NCI-H1092 (cell line): ENCODE measurements around the gene HPS5.

Experiments
- DNase-seq: peaks from one replicate; lab custom pipeline; 2025; lab: John Stamatoyannopoulos, UW

Gene HPS5

GRCh38 chr11:18317551-18317950 is 4.4 kb downstream of the HPS5 start:
- no peak for DNase-seq

- DNase-seq = no peak
Measured at GRCh38 chr11:18315893-18316292, 6.0 kb downstream of the HPS5 start.

GRCh38 chr11:18314784-18315523 is 7.0 kb downstream of the HPS5 start:
- DNase-seq = no peak

- no peak for DNase-seq
Measured at GRCh38 chr11:18313965-18314763, 7.8 kb downstream of the HPS5 start.

GRCh38 chr11:18312663-18313420 is 9.1 kb downstream of the HPS5 start:
- no peak for DNase-seq

GRCh38 chr11:18312012-18312411 is 9.9 kb downstream of the HPS5 start:
- no peak for DNase-seq

GRCh38 chr11:18310800-18311340 is 11.1 kb downstream of the HPS5 start:
- no peak for DNase-seq

- DNase-seq = no peak
Measured at GRCh38 chr11:18309691-18310090, 12.2 kb downstream of the HPS5 start.

GRCh38 chr11:18308242-18308641 is 13.7 kb downstream of the HPS5 start:
- DNase-seq = no peak

- no peak for DNase-seq
Measured at GRCh38 chr11:18307461-18308139, 14.3 kb downstream of the HPS5 start.

- no peak for DNase-seq
Measured at GRCh38 chr11:18304745-18305144, 17.2 kb downstream of the HPS5 start.

- no peak for DNase-seq
Measured at GRCh38 chr11:18299721-18300120, 22.2 kb downstream of the HPS5 start.

GRCh38 chr11:18295316-18295715 is 26.6 kb downstream of the HPS5 start:
- DNase-seq = no peak

- DNase-seq = no peak
Measured at GRCh38 chr11:18294862-18295261, 27.1 kb downstream of the HPS5 start.

- no peak for DNase-seq
Measured at GRCh38 chr11:18288911-18289310, 33.0 kb downstream of the HPS5 start.

GRCh38 chr11:18285841-18286240 is 36.1 kb downstream of the HPS5 start:
- no peak for DNase-seq

GRCh38 chr11:18282626-18283025 is 39.3 kb downstream of the HPS5 start:
- no peak for DNase-seq

GRCh38 chr11:18280438-18281045 is 41.4 kb downstream of the HPS5 start:
- DNase-seq = no peak

- no peak for DNase-seq
Measured at GRCh38 chr11:18277565-18278271, 44.2 kb downstream of the HPS5 start.

- DNase-seq = no peak
Measured at GRCh38 chr11:18271206-18271605, 50.7 kb downstream of the HPS5 start.

- no peak for DNase-seq
Measured at GRCh38 chr11:18270102-18270501, 51.8 kb downstream of the HPS5 start.
